ENCODE measurements around the gene PGAP2. TPM values are rescaled to one million over a fixed set of nuclear protein-coding genes. Genes with fewer than 3 reads are reported as not detected.

Gene PGAP2
- total RNA-seq, 1 donor from 2014 or later: 10.0 TPM

GRCh38 chr11:3773180-3773579, 35.2 kb upstream of the PGAP2 start:
- no peak for DNase-seq (ENCODE audit: low spot score)
- H3K79me2 ChIP-seq (ENCODE audit: low read depth): no peaks in the 10 kb centered on the region

GRCh38 chr11:3775736-3776406, 32.5 kb upstream of the PGAP2 start:
- Histone ChIP-seq H3K27ac (no peak overlapping the region), H3K9ac (no peak overlapping the region), H3K4me3 (no peak overlapping the region), H3K4me2 (no peak overlapping the region), H3K4me1 (no peaks in the 10 kb centered on the region), H3K79me2 (ENCODE audit: low read depth) (peaks cover 17% of the 10 kb centered on the region), H3K36me3 (peaks cover 13% of the 10 kb centered on the region), H3K27me3 (no peaks in the 10 kb centered on the region), H3F3A (ENCODE audit: low read depth) (no peaks in the 10 kb centered on the region), H2AFZ (replicated peaks) (no peak overlapping the region), H3K9me3 (ENCODE audit: low read depth) (no peaks in the 10 kb centered on the region), H4K20me1 (ENCODE audit: low read depth) (no peaks in the 10 kb centered on the region)
- no peak for DNase-seq (ENCODE audit: low spot score)
- no peak overlapping the region for H3K27ac Mint-ChIP-seq
- TF ChIP-seq EZH2 (IDR thresholded peaks at IDR 0.05) (no peak), EZH2phosphoT487 (IDR thresholded peaks at IDR 0.05) (no peak), CTCF (IDR thresholded peaks at IDR 0.05) (no peak)
- no peak overlapping the region for H3K4me3 Mint-ChIP-seq
- no peaks in the 10 kb centered on the region for H3K4me1 Mint-ChIP-seq
- peaks cover 38% of the 10 kb centered on the region for H3K36me3 Mint-ChIP-seq
- peaks cover 3% of the 10 kb centered on the region for H3K27me3 Mint-ChIP-seq (ENCODE audit: insufficient read depth, low read depth)
- H3K9me3 Mint-ChIP-seq: no peaks in the 10 kb centered on the region

More at GRCh38 chr11:3773180-3773579, 35.2 kb upstream of the PGAP2 start:
- Mint-ChIP-seq H3K9me3 (no peaks in the 10 kb centered on the region), H3K4me1 (no peaks in the 10 kb centered on the region), H3K27me3 (ENCODE audit: insufficient read depth, low read depth) (peaks cover 3% of the 10 kb centered on the region), H3K4me3 (no peak overlapping the region), H3K27ac (no peak overlapping the region), H3K36me3 (peaks cover 37% of the 10 kb centered on the region)
- H3K4me2 ChIP-seq: no peak overlapping the region
- H2AFZ ChIP-seq (replicated peaks): no peak overlapping the region
- no peaks in the 10 kb centered on the region for H3F3A ChIP-seq (ENCODE audit: low read depth)
- H3K27me3 ChIP-seq: no peaks in the 10 kb centered on the region
- H3K27ac ChIP-seq: no peak overlapping the region
- H3K9ac ChIP-seq: no peak overlapping the region
- H4K20me1 ChIP-seq (ENCODE audit: low read depth): no peaks in the 10 kb centered on the region
- peaks cover 18% of the 10 kb centered on the region for H3K36me3 ChIP-seq
- no peaks in the 10 kb centered on the region for H3K4me1 ChIP-seq
- no peak overlapping the region for H3K4me3 ChIP-seq
- no peaks in the 10 kb centered on the region for H3K9me3 ChIP-seq (ENCODE audit: low read depth)
- no peak for TF ChIP-seq CTCF (IDR thresholded peaks at IDR 0.05)
- TF ChIP-seq EZH2 (IDR thresholded peaks at IDR 0.05): no peak
- no peak for TF ChIP-seq EZH2phosphoT487 (IDR thresholded peaks at IDR 0.05)

- DNase-seq (ENCODE audit: low spot score): no peak
- TF ChIP-seq EZH2phosphoT487 (IDR thresholded peaks at IDR 0.05): no peak
- TF ChIP-seq CTCF (IDR thresholded peaks at IDR 0.05): no peak
- no peak for TF ChIP-seq EZH2 (IDR thresholded peaks at IDR 0.05)
- Mint-ChIP-seq H3K4me3 (no peak overlapping the region), H3K36me3 (peaks cover 22% of the 10 kb centered on the region), H3K9me3 (no peaks in the 10 kb centered on the region), H3K27ac (no peak overlapping the region), H3K27me3 (ENCODE audit: insufficient read depth, low read depth) (no peaks in the 10 kb centered on the region), H3K4me1 (peaks cover 6% of the 10 kb centered on the region)
- H3K4me1 ChIP-seq: peaks cover under 1% of the 10 kb centered on the region
- H3K36me3 ChIP-seq: peaks cover 9% of the 10 kb centered on the region
- H3K27me3 ChIP-seq: no peaks in the 10 kb centered on the region
- peaks cover 45% of the 10 kb centered on the region for H4K20me1 ChIP-seq (ENCODE audit: low read depth)
- no peak overlapping the region for H3K4me3 ChIP-seq
- H3K4me2 ChIP-seq: no peak overlapping the region
- no peaks in the 10 kb centered on the region for H3F3A ChIP-seq (ENCODE audit: low read depth)
- no peak overlapping the region for H3K27ac ChIP-seq
- H3K9me3 ChIP-seq (ENCODE audit: low read depth): no peaks in the 10 kb centered on the region
- H2AFZ ChIP-seq (replicated peaks): no peak overlapping the region
- H3K9ac ChIP-seq: no peak overlapping the region
- H3K79me2 ChIP-seq (ENCODE audit: low read depth): peaks cover 73% of the 10 kb centered on the region
Measured at GRCh38 chr11:3781423-3781822, 26.9 kb upstream of the PGAP2 start.

All from neural progenitor cell (in vitro differentiated cells).